Measurements from ENCODE around the gene FAM217B. TPM values are rescaled to one million over a fixed set of nuclear protein-coding genes. Genes with fewer than 3 reads are reported as not detected.

FAM217B gene, protein sequence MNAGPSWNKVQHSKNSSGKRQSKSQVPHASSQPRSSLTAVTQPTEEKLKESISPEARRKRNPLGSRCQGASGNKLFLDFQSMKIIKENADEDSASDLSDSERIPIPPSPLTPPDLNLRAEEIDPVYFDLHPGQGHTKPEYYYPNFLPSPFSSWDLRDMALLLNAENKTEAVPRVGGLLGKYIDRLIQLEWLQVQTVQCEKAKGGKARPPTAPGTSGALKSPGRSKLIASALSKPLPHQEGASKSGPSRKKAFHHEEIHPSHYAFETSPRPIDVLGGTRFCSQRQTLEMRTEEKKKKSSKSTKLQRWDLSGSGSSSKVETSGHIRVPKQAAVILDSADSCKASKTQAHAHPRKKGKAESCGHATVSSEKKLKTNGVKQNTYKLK
- 3.5 and 7.5 TPM in 2 replicates for total RNA-seq

DNA sequence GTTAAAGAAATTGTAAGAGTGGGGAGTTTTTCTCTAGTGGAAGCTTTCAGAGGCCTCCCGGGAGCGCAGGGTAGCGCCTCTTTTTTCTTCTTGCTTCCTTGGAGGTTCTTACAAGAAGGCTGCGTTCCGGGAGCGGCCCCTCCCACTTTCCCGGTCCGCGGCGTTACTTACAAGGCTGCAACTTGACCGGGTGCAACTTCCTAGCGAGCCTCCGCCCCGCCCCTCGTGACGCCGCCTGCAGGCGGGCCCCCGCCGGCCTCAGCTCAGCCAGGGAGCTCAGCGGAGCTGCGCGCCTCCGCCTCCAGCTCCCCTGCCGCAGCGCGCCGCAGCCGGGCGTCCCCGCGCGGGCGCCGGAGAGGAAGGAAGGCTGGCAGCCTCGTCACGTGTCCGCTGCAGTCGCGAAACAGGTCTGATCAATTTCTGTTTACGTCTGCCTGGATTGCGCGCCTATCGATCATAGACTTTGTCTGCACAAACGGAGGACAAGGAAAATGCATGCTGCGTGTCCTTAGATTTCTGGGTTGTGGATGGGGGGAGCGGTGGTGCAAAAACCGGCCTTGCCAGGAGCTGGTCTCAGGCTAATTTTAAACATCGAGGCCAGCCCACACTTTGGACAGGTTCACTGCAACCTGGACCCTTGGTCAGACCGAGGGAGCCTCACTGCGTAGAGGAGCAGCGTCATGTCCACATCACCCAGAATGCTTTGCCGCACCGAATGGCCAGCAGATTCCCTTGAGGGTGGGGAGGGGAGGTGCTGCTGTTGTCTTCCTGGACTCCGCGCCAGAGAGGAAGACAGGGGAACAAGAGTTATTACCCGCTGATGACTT is at the start of gene FAM217B, which contains the start of gene PPP1R3D:
TSS of gene FAM217B (plus strand) at position 261 of the 827 bp plus-strand sequence. CDS start 3,555 bp downstream, outside the sequence.
TSS of gene PPP1R3D (minus strand) at position 177 of the 827 bp plus-strand sequence. CDS start 374 bp downstream, outside the sequence.

DNA sequence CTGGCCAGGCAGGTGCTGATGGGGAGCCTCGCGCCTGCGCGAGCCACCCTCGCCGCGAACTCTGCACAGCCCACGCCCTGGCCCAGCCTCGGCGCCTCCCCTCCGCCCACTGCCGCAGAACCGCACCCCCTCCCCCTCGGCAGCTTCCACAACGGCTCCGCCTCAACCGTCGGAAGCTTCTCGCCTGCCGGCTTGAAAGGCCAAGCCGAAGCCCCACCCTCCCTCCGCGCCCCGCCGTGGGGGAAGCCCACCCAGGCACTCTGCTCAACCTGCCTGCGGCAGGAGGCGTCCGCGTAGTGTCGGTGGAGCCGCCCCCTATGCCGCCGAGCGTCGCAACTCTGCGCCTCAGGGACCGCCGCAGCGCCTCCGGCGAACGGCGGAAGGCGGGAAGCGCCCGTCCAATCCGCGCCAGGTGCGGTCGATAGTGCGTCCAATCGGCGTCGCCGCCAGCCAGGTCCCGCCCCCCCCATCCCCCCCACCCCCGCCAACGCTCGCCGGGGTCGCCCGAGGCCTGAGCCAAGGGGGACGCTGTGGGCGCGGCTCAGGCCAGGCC is 6.8 kb upstream of the FAM217B start, which contains the start of gene SYCP2:
TSS of gene SYCP2 (minus strand) at position 342 of the 553 bp plus-strand sequence. CDS start 11,224 bp downstream, outside the sequence.

DNA sequence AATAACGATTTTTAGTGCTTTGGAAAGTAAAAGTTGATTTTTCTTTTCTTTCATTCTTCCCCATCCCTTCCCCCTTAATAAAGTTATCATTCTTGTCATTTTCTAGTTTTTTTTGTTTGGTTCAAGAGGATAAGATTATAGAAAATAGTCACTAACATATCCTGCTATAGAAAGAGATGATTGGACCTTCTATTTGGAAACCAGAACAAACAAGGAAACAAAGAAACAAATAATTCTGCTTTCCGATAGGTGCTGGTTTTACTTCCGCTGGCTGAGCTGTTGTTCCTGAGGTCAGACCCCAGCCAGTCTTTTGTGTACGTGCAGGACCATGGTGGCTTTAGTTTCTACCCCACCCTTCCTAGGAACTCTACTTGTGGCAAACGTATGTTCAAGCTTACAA is 17.9 kb downstream of the FAM217B start, which contains the start of gene CDH26:
TSS of gene CDH26 (plus strand) at position 301 of the 400 bp plus-strand sequence. CDS start 304 bp downstream, outside the sequence.

Other genes with a start within 250 kb of the FAM217B start
- 0.08 and 0.52 TPM in 2 replicates for gene SYCP2, start 6.8 kb upstream of the FAM217B start, total RNA-seq
- gene PPP1R3D, start 84 bp upstream of the FAM217B start, total RNA-seq = 4.1 and 5.8 TPM in 2 replicates
- gene CDH26, start 18.0 kb downstream of the FAM217B start, total RNA-seq = not detected in 2 replicates